Activated CD4-positive, CD25-positive, alpha-beta regulatory T cell treated with anti-CD3 and anti-CD28 coated beads, Interleukin-2, amount 50 U/mL, for 24 hours (primary cell): Measurements from ENCODE around the gene IL20RA.
"Not testable (repeated sequence)": the region's sequence is repeated elsewhere in the genome, so short reads cannot be mapped to it uniquely, and the experiment has no call there.

Experiments used
- ATAC-seq, 2 donors: fragments of 150-1000 bp; cut with Tn5 transposase; one replicate each; pipeline ENCODE4 v1.10.0; 2021; ENCODE audit warnings: mild to moderate bottlenecking in 1 of 2, moderate library complexity in 1 of 2

Gene IL20RA

GRCh38 chr6:137044366-137045221 is at the start of gene IL20RA:
Gene IL20RA, minus strand, starts transcription at chr6:137044965. Its CDS starts 237 bp downstream, at chr6:137044728.
- ATAC-seq: peak in 1 of 2 donors; percentile 32

- ATAC-seq: no peak
These were observed 48.7 kb upstream of the IL20RA start for GRCh38 chr6:137093183-137094069.

GRCh38 chr6:137092018-137092417 is 47.3 kb upstream of the IL20RA start:
- ATAC-seq: no peak

- no peak for ATAC-seq
These were observed 44.5 kb upstream of the IL20RA start for GRCh38 chr6:137089305-137089704.

GRCh38 chr6:137087902-137088301 is 43.1 kb upstream of the IL20RA start:
- ATAC-seq: no peak

- no peak for ATAC-seq
These were observed 41.3 kb upstream of the IL20RA start for GRCh38 chr6:137086031-137086430.

GRCh38 chr6:137084865-137085617 is 40.3 kb upstream of the IL20RA start:
- ATAC-seq: no peak

- ATAC-seq: no peak
These were observed 39.3 kb upstream of the IL20RA start for GRCh38 chr6:137084090-137084489.

- no peak for ATAC-seq
These were observed 37.2 kb upstream of the IL20RA start for GRCh38 chr6:137081997-137082396.

GRCh38 chr6:137080711-137081110 is 35.9 kb upstream of the IL20RA start:
- no peak for ATAC-seq

GRCh38 chr6:137076277-137077068 is 31.7 kb upstream of the IL20RA start:
- peak in 1 of 2 donors; percentile 70 for ATAC-seq

- not testable (repeated sequence) for ATAC-seq
These were observed 31.0 kb upstream of the IL20RA start for GRCh38 chr6:137075790-137076189.

- no peak for ATAC-seq
These were observed 25.5 kb upstream of the IL20RA start for GRCh38 chr6:137070303-137070702.

GRCh38 chr6:137067399-137067798 is 22.6 kb upstream of the IL20RA start:
- ATAC-seq: no peak

- no peak for ATAC-seq
These were observed 13.3 kb upstream of the IL20RA start for GRCh38 chr6:137058037-137058436.

- ATAC-seq: no peak
These were observed 11.5 kb upstream of the IL20RA start for GRCh38 chr6:137056121-137056880.

- no peak for ATAC-seq
These were observed 7.2 kb upstream of the IL20RA start for GRCh38 chr6:137051790-137052472.

GRCh38 chr6:137049095-137049494 is 4.3 kb upstream of the IL20RA start:
- no peak for ATAC-seq

GRCh38 chr6:137046871-137047412 is 2.2 kb upstream of the IL20RA start:
- no peak for ATAC-seq

- ATAC-seq: no peak
These were observed 541 bp upstream of the IL20RA start for GRCh38 chr6:137045222-137045789.
